ENCODE data around the gene RPH3AL. TPM values are rescaled to one million over a fixed set of nuclear protein-coding genes. Genes with fewer than 3 reads are reported as not detected.
"Not testable (repeated sequence)": the region's sequence is repeated elsewhere in the genome, so short reads cannot be mapped to it uniquely, and the experiment has no call there.

The RPH3AL gene
- total RNA-seq, 1 experiment from 2014 or later: 2.8 TPM

DNA sequence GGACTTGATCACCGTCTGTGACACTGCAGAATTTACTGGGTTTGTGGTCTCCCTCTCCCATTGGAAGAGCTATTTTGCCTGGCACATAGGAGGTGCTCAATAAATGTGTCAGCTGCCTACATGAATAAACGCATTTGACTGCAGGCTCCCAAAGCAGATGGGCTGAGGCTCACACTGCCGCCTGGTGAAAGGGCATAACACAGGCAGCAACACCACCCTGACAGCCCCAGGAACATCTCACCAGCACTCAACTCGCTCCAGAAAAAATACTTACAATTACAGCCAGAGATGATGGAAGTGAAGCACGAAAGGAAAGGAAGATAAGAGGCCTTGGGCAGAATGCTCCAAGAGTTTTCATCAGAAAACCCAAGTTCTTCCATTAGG is 73.9 kb downstream of the RPH3AL start:
- no peak overlapping the region for H3K4me3 ChIP-seq (ENCODE audit: insufficient read depth, low read depth, low read length)
- H3K27me3 ChIP-seq (ENCODE audit: control insufficient read depth, insufficient read depth, low read length): no peaks in the 10 kb centered on the region
- DNase-seq: no peak
- no peaks in the 10 kb centered on the region for H3K36me3 ChIP-seq (replicated peaks; ENCODE audit: control insufficient read depth, insufficient read depth, low read length)

GRCh38 chr17:278055-278675 is 74.4 kb downstream of the RPH3AL start:
- Histone ChIP-seq H3K27me3 (ENCODE audit: control insufficient read depth, insufficient read depth, low read length) (no peaks in the 10 kb centered on the region), H3K4me3 (ENCODE audit: insufficient read depth, low read depth, low read length) (no peak overlapping the region), H3K36me3 (replicated peaks; ENCODE audit: control insufficient read depth, insufficient read depth, low read length) (no peaks in the 10 kb centered on the region)
- DNase-seq: no peak

GRCh38 chr17:274902-275301 is 77.7 kb downstream of the RPH3AL start:
- Histone ChIP-seq H3K4me3 (ENCODE audit: insufficient read depth, low read depth, low read length) (no peak overlapping the region), H3K36me3 (replicated peaks; ENCODE audit: control insufficient read depth, insufficient read depth, low read length) (no peaks in the 10 kb centered on the region), H3K27me3 (ENCODE audit: control insufficient read depth, insufficient read depth, low read length) (no peaks in the 10 kb centered on the region)
- no peak for DNase-seq

DNA sequence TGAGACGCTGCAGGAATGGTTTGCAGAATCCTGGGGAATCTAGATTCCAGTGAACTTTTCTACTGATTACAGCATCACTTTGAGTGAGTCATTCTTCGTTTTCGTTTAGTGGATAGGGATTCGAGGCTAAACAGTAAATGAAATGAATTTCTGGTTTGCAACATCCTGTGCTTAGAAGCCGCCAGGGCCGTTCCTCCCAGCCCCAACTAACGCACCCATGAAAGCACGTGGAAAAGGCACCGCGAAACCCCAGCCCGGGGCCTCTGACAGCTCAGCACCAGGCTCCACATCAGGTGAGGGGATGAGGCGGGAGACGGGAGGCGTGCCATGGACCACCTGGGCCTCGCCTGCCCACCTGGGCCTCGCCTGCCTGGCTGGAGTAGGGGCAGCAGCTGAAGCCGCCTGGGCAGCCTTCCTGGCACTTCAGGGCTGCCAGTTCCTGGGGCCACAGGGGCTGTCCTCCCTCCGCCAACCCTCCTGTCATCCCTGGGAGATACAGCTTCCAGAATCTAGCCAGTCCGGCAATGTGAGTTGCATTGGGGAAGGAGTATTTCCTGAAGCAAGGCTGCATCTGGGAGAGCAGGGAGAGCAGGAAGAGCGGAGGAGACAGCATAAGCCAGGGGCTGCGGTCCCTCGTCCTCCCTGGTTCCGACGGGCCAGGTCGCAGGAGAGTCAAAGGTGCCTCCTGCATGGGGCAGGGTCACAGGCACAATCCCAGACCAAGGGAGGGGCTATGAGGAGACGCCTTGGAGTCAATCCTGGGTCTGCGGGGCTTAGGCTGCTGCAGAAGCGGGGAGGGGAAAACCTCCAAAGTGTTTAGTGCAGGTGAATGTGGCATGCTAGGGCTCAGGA is 78.4 kb downstream of the RPH3AL start:
- H3K36me3 ChIP-seq (replicated peaks; ENCODE audit: control insufficient read depth, insufficient read depth, low read length): no peaks in the 10 kb centered on the region
- no peak for DNase-seq
- H3K4me3 ChIP-seq (ENCODE audit: insufficient read depth, low read depth, low read length): no peak overlapping the region
- no peaks in the 10 kb centered on the region for H3K27me3 ChIP-seq (ENCODE audit: control insufficient read depth, insufficient read depth, low read length)

DNA sequence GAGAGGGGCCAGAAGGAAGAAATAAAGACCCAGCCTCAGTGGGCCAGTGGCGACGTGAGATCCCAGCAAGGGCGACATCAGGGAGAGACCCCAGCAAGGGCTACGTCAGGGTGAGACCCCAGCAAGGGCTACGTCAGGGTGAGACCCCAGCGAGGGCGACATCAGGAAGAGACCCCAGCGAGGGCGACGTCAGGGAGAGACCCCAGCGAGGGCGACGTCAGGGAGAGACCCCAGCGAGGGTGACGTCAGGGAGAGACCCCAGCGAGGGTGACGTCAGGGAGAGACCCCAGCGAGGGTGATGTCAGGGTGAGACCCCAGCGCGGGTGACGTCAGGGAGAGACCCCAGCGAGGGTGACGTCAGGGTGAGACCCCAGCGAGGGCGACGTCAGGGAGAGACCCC is 79.8 kb downstream of the RPH3AL start:
- not testable (repeated sequence) for H3K4me3 ChIP-seq (ENCODE audit: insufficient read depth, low read depth, low read length); H3K36me3 ChIP-seq (replicated peaks; ENCODE audit: control insufficient read depth, insufficient read depth, low read length); H3K27me3 ChIP-seq (ENCODE audit: control insufficient read depth, insufficient read depth, low read length); DNase-seq

GRCh38 chr17:271928-272623 is 80.5 kb downstream of the RPH3AL start:
- H3K36me3 ChIP-seq (replicated peaks; ENCODE audit: control insufficient read depth, insufficient read depth, low read length); H3K4me3 ChIP-seq (ENCODE audit: insufficient read depth, low read depth, low read length); H3K27me3 ChIP-seq (ENCODE audit: control insufficient read depth, insufficient read depth, low read length); DNase-seq: not testable (repeated sequence)

- Histone ChIP-seq H3K36me3 (replicated peaks; ENCODE audit: control insufficient read depth, insufficient read depth, low read length) (no peaks in the 10 kb centered on the region), H3K4me3 (ENCODE audit: insufficient read depth, low read depth, low read length) (no peak overlapping the region), H3K27me3 (ENCODE audit: control insufficient read depth, insufficient read depth, low read length) (no peaks in the 10 kb centered on the region)
- DNase-seq: peak; percentile 66
These were observed 82.7 kb downstream of the RPH3AL start for GRCh38 chr17:269616-270514.

- no peaks in the 10 kb centered on the region for H3K36me3 ChIP-seq (replicated peaks; ENCODE audit: control insufficient read depth, insufficient read depth, low read length)
- H3K4me3 ChIP-seq (ENCODE audit: insufficient read depth, low read depth, low read length): no peak overlapping the region
- no peaks in the 10 kb centered on the region for H3K27me3 ChIP-seq (ENCODE audit: control insufficient read depth, insufficient read depth, low read length)
- peak; percentile 64 for DNase-seq
These were observed 85.6 kb downstream of the RPH3AL start for GRCh38 chr17:266701-267667.

- Histone ChIP-seq H3K4me3 (ENCODE audit: insufficient read depth, low read depth, low read length) (no peak overlapping the region), H3K36me3 (replicated peaks; ENCODE audit: control insufficient read depth, insufficient read depth, low read length) (no peaks in the 10 kb centered on the region), H3K27me3 (ENCODE audit: control insufficient read depth, insufficient read depth, low read length) (peaks cover 2% of the 10 kb centered on the region)
- DNase-seq: no peak
These were observed 86.4 kb downstream of the RPH3AL start for GRCh38 chr17:266219-266618.

DNA sequence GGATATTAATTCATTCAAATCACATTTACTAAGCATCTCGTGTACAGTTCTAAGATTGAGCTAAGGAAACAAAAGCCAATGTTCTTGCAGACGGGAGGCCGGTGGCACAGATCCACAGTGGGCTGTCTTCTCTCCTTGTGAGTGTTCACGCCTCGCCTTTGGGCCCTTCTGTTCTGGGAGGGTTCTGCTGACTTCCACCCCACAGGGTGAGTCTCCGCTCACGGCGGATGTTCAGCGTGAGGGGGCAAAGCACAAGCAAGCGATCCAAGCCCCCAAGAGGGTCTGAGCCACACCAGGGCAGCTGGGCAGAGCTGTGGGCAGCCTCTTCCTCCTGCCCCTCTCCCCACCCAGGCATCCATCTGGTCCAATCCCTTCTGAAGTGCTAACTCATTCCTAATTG is 86.9 kb downstream of the RPH3AL start:
- DNase-seq: no peak
- Histone ChIP-seq H3K4me3 (ENCODE audit: insufficient read depth, low read depth, low read length) (no peak overlapping the region), H3K36me3 (replicated peaks; ENCODE audit: control insufficient read depth, insufficient read depth, low read length) (no peaks in the 10 kb centered on the region), H3K27me3 (ENCODE audit: control insufficient read depth, insufficient read depth, low read length) (peaks cover 3% of the 10 kb centered on the region)

DNA sequence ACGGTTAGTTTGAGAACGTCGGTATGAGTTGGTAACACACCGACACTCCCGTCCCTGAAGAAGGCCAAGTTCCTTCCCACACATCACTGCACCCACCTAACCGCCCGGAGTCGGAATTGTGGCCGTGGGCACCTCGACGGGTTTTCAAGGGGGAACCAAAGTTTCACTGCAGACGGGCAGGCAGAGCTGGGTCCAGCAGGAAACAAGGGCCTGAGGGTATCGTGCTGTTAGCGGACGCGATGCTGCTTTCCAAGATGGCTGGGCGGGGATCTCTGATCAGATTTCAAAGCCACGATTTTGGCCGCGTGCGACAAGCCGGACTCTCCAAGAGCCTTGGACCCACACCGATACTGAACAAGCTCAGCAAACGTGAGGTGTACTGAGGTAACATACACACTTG is 88.8 kb downstream of the RPH3AL start:
- no peak overlapping the region for H3K4me3 ChIP-seq (ENCODE audit: insufficient read depth, low read depth, low read length)
- peaks cover 3% of the 10 kb centered on the region for H3K27me3 ChIP-seq (ENCODE audit: control insufficient read depth, insufficient read depth, low read length)
- no peak for DNase-seq

DNA sequence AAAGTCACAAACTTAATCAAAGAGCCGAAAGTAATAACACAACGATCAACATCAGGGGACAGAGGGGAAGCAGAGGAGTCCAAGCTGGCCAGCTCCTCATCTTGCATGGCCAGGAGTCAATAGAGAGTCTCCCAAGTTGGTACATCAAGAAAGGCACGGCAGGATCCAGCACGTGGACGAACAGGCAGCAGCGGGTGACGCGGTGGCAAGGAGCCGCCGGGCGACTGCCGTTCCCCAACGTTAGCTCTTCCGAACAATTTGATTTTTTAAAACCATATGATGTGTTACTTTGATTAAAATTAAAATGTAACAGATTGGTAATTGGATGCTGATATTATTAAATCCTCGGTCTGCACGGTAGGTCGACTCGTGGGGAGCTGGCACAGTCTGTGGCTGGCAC is 89.3 kb downstream of the RPH3AL start:
- peaks cover 5% of the 10 kb centered on the region for H3K27me3 ChIP-seq (ENCODE audit: control insufficient read depth, insufficient read depth, low read length)
- no peaks in the 10 kb centered on the region for H3K36me3 ChIP-seq (replicated peaks; ENCODE audit: control insufficient read depth, insufficient read depth, low read length)
- no peak overlapping the region for H3K4me3 ChIP-seq (ENCODE audit: insufficient read depth, low read depth, low read length)
- DNase-seq: no peak

More for the DNA sequence above, 88.8 kb downstream of the RPH3AL start:
- no peaks in the 10 kb centered on the region for H3K36me3 ChIP-seq (replicated peaks; ENCODE audit: control insufficient read depth, insufficient read depth, low read length)

GRCh38 chr17:261635-262034 is 91.0 kb downstream of the RPH3AL start:
- Histone ChIP-seq H3K36me3 (replicated peaks; ENCODE audit: control insufficient read depth, insufficient read depth, low read length) (no peaks in the 10 kb centered on the region), H3K27me3 (ENCODE audit: control insufficient read depth, insufficient read depth, low read length) (peaks cover 5% of the 10 kb centered on the region), H3K4me3 (ENCODE audit: insufficient read depth, low read depth, low read length) (no peak overlapping the region)
- DNase-seq: no peak

Measured in H7 (cell line).